VCaP (cell line): ENCODE results near the gene OTOP3.

Experiments
- H3K27ac ChIP-seq: fragments of 450-650 bp; 2 replicates; pipeline ENCODE4 v1.5.1; 2017
- TF ChIP-seq, protein P1 (sequence below): fragments of 450-650 bp; conservative IDR thresholded peaks from 2 replicates; pipeline ENCODE4 v1.5.1; 2017; ENCODE audit warnings: mild to moderate bottlenecking, moderate library complexity

The OTOP3 gene

DNA sequence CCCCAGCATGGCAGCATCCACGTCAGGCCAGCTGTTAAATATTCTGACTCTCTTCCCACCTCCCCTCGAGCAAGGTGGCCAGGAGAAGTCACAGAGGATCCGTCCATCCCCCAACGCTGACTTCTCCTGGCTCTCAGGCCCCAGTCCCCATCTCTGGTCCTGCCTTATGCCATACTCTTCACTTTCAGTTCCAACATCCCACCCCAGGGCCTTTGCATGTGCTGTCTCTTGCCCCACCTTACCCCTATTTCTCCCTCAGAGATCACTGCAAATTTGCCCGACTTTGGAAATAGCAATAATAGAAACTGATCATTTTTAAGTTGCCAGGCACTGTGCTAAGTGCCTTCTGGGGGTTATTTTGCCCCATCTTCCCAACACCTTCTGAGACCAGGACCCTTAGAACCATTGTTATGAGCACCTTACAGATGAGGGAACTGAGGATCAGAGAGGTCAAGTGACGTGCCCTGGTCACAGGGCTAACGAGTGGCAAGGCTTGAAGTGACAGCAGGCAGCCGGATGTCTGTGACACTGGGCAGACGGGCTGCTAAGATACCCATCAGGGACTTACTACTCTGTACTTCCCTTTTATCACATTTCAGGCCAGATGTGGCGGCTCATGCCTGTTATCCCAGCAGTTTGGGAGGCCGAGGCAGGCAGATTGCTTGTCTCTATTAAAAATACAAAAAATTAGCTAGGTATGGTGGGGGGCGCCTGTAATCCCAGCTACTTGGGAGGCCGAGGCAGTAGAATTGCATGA lies 19.1 kb downstream of the OTOP3 start:
- TF ChIP-seq, protein P1, sequence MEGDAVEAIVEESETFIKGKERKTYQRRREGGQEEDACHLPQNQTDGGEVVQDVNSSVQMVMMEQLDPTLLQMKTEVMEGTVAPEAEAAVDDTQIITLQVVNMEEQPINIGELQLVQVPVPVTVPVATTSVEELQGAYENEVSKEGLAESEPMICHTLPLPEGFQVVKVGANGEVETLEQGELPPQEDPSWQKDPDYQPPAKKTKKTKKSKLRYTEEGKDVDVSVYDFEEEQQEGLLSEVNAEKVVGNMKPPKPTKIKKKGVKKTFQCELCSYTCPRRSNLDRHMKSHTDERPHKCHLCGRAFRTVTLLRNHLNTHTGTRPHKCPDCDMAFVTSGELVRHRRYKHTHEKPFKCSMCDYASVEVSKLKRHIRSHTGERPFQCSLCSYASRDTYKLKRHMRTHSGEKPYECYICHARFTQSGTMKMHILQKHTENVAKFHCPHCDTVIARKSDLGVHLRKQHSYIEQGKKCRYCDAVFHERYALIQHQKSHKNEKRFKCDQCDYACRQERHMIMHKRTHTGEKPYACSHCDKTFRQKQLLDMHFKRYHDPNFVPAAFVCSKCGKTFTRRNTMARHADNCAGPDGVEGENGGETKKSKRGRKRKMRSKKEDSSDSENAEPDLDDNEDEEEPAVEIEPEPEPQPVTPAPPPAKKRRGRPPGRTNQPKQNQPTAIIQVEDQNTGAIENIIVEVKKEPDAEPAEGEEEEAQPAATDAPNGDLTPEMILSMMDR: no peak
- H3K27ac ChIP-seq: no peak overlapping the region

DNA sequence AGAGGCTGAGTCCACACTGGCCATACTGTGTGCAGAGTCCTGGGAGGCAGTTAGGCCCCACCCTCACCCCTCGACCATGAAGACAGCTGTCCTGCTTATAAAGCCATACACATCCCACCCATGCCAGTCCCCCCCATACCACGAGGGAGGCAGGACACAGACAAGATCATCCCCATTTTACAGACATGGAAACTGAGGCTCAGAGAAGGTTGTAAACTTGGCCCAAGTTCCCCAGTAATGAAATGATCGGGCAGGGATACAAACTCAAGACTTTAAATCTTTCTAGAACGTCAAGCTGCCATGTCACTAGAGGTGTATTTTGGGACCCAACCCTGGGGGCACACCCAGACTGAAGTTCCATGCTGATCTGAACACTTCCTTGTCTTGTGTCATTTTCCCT lies 20.4 kb downstream of the OTOP3 start:
- no peak overlapping the region for H3K27ac ChIP-seq
- TF ChIP-seq, protein P1: no peak

DNA sequence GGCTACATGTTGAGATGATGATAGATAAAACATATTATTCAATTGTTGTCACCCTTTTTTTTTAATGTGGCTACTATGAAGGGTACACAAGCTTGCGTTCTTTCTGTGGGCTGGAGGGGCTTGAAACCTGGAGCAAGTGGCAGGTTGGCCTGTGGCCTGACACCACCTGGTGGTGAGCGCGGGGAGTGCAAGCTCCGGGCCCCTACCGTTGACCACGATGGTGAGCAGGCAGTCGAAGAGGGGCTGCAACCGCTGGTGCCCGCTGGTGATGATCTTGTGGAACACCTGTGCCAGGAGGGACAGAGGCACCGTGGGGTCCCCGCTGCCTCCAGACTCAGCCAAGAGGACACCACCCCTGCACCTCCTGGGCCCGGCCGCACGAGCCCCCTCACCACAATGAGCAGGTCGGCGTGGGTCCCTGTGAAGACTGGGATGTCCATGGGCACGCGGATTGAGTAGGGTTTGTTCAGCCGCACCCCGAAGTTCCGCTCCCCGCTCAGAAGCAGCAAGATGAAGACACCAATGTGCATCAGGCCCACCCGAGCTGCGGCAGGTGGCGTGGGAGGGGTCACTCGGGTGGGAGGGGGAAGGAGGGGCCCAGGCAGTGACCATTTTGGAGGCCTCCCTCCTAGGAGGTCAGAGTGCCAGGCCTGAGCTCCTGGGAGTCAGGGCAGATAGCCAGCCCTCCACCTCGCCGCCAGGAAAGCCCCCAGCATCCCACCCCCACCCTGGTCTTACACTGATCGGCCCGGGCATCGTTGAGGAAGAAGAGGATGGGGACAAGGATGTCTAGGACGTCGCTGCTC lies 22.4 kb downstream of the OTOP3 start:
- TF ChIP-seq, protein P1: peak; percentile 95
- H3K27ac ChIP-seq: no peak overlapping the region

DNA sequence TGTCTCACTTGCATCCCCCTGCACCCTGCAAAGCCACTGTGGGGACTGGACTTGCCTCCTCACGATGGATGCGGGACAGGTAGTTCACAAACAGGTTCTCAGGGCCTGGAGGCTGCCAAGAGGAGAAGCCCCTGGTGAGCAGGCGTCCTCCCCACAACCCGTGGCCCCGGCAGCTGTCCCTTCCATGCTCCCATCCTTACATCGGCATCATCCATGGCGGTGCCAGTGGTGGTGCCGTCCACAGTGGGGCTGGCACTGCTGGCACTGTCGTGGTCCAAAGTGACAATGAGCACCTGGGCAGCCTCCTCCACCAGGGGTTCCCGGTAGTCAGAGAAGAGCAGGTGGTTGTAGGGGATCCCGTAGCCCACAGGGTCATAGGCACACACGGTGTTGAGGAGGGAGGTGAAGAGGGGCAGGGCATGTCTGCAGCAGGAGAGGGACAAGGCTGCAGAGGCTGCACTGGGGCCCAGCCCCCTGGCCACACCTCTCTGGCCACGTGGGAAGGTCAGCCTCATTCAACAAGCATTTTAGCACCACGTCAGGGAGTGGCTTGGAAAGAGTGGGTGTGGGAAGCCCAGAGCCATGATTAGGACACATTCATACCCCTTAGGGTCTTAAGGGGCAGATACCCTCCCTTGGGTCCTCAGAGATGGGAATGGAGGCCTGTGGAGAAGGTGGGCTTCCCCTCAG lies 24.3 kb downstream of the OTOP3 start:
- H3K27ac ChIP-seq: no peak overlapping the region
- TF ChIP-seq, protein P1: no peak

DNA sequence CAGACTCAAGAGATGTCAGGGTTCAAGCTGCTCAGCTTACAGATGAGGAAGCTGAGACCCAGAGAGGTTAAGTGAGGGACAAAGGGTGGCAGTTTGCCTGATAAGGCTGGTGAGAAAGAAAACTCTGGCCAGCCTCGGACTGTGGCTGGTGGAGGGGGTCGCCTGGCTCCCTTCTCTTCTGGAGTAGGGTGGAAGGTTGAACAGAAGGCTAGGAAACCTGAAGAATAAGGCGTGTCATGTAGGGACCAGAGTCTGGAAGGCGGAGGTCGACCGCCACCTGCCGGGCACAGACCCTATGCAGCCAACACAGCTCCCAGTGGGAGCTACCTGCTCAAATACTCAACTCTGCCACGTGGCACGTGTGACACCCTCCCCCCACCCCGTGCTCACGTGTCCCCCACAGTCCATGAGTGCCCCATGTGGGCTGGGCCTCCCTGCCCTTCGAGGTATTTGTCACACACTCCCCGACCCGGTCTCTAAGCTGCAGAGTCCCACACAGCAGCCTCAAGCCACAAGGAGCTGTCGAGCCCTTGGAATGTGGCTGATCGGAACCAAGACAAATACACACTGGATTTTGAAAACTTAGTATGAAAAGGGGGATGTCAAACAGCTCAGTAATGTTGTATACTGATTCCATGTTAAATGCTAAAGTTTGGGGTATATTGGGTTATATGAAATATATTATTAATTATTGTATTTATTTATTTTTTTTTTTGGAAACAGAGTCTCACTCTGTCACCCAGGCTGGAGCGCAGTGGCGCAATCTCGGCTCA lies 25.1 kb downstream of the OTOP3 start:
- H3K27ac ChIP-seq: no peak overlapping the region

DNA sequence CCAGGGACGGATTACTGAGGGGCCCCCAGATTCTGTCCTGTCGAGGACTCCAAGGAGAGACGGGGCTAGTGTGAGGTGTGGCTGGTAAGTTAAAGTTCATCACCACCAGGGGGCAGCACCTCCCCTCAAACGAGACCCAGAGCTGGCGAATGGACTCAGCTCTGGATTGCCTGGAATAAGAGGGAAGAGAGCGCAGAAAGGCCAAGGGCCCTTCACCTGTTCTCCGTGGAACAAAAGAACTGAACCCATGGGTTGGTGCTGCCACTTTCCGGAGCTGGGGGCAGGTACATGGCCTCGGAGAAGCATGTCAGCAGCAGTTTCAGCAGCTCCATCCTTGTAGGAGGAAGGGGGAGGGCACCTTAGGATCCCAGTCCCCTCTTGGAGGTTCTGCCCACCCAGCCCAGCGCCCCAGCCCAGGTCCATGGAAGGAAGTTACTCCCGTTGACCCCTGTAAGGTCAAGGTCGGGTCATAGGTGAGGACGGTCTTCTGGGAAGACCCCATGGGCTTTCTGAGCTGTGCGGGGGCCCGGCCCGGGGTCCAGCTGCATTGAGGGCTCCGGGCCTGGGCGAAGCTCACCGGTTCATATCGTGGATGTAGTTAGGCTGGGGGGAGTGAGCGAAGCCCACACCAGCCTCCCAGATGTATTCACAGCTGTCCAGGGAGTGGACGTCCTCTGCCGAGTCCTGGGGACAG lies 26.1 kb downstream of the OTOP3 start:
- TF ChIP-seq, protein P1: peak; percentile 79
- peak overlapping the region; percentile 27 for H3K27ac ChIP-seq

More for the DNA sequence above, 25.1 kb downstream of the OTOP3 start:
- TF ChIP-seq, protein P1: peak; percentile 55
